Astrocyte (in vitro differentiated cells and primary cell): ENCODE data around the gene POLR2J2. TPM values are rescaled to one million over a fixed set of nuclear protein-coding genes. Genes with fewer than 3 reads are reported as not detected.
"Not testable (repeated sequence)": the region's sequence is repeated elsewhere in the genome, so short reads cannot be mapped to it uniquely, and the experiment has no call there.

Source experiments
- DNase-seq: peaks from one replicate; pipeline ENCODE4 v3.0.0-alpha.2; 2010; ENCODE audit warnings: low read depth
- FAIRE-seq: peaks from 2 replicates; lab custom pipeline; 2011; peaks lifted over from hg19 to GRCh38; lab: Jason Lieb, UNC
- H2AFZ ChIP-seq: 2 replicates; pipeline ENCODE4 v1.6.0; 2012; ENCODE audit warnings: low read depth, low read length, inconsistent platforms
- H3K27ac ChIP-seq: 2 replicates; pipeline ENCODE4 v1.5.1; 2011; ENCODE audit warnings: low read depth, low read length, inconsistent platforms
- H3K27me3 ChIP-seq: 2 replicates; pipeline ENCODE4 v1.6.0; 2011; ENCODE audit warnings: low read length, inconsistent platforms; ENCODE audit not compliant: insufficient read depth
- H3K36me3 ChIP-seq: 2 replicates; pipeline ENCODE4 v1.5.1; 2011; ENCODE audit warnings: low read length, inconsistent platforms; ENCODE audit not compliant: insufficient read depth
- H3K4me1 ChIP-seq: 2 replicates; pipeline ENCODE4 v1.5.1; 2011; ENCODE audit warnings: low read length, inconsistent platforms; ENCODE audit not compliant: insufficient read depth
- H3K4me2 ChIP-seq: 2 replicates; pipeline ENCODE4 v1.6.0; 2012; ENCODE audit warnings: low read length, inconsistent platforms
- H3K4me3 ChIP-seq: 2 replicates; pipeline ENCODE4 v1.5.1; 2011; ENCODE audit warnings: low read depth, mild to moderate bottlenecking, low read length, inconsistent platforms; ENCODE audit not compliant: insufficient read depth
- H3K79me2 ChIP-seq: 2 replicates; pipeline ENCODE4 v1.6.0; 2012; ENCODE audit warnings: mild to moderate bottlenecking, low read length, inconsistent platforms; ENCODE audit not compliant: insufficient read depth
- H3K9ac ChIP-seq: 2 replicates; pipeline ENCODE4 v1.6.0; 2012; ENCODE audit warnings: mild to moderate bottlenecking, low read length, inconsistent platforms
- H3K9me3 ChIP-seq: 2 replicates; pipeline ENCODE4 v1.5.1; 2012; ENCODE audit warnings: low read depth, mild to moderate bottlenecking, low read length, inconsistent platforms; ENCODE audit not compliant: insufficient read depth
- H4K20me1 ChIP-seq: 2 replicates; pipeline ENCODE4 v1.6.0; 2012; ENCODE audit warnings: low read length, inconsistent platforms; ENCODE audit not compliant: insufficient read depth
- H3K27ac Mint-ChIP-seq: one replicate; pipeline ENCODE4 v1.8.0; 2021; ENCODE audit warnings: mild to moderate bottlenecking, mixed read lengths; ENCODE audit not compliant: unreplicated experiment
- H3K27me3 Mint-ChIP-seq: one replicate; pipeline ENCODE4 v1.8.0; 2021; ENCODE audit warnings: low read depth, mixed read lengths; ENCODE audit not compliant: unreplicated experiment
- H3K36me3 Mint-ChIP-seq: one replicate; pipeline ENCODE4 v1.8.0; 2021; ENCODE audit warnings: low read depth, mixed read lengths; ENCODE audit not compliant: unreplicated experiment
- H3K4me1 Mint-ChIP-seq: one replicate; pipeline ENCODE4 v1.8.0; 2021; ENCODE audit warnings: low read depth, mixed read lengths; ENCODE audit not compliant: unreplicated experiment
- H3K4me3 Mint-ChIP-seq: one replicate; pipeline ENCODE4 v1.8.0; 2021; ENCODE audit warnings: mild to moderate bottlenecking, moderate library complexity, mixed read lengths; ENCODE audit not compliant: unreplicated experiment
- H3K9me3 Mint-ChIP-seq: one replicate; pipeline ENCODE4 v1.8.0; 2021; ENCODE audit warnings: mild to moderate bottlenecking, mixed read lengths; ENCODE audit not compliant: unreplicated experiment
- total RNA-seq: library from RNA; stranded (reverse); gene quantifications from 2 replicates; pipeline ENCODE4 v1.2.1, GENCODE V29; 2021

The POLR2J2 gene
- total RNA-seq, 1 donor from 2014 or later: 3.6 TPM

GRCh38 chr7:102675545-102675944, 4.1 kb upstream of the POLR2J2 start:
- H3K27me3 Mint-ChIP-seq, FAIRE-seq, H2AFZ ChIP-seq: not testable (repeated sequence)

GRCh38 chr7:102673447-102674067, 2.1 kb upstream of the POLR2J2 start:
- H3K4me3 ChIP-seq, H4K20me1 ChIP-seq, H3K9ac ChIP-seq, H3K36me3 Mint-ChIP-seq, H3K27me3 Mint-ChIP-seq, H3K4me1 Mint-ChIP-seq, FAIRE-seq, H2AFZ ChIP-seq, H3K4me2 ChIP-seq, H3K27me3 ChIP-seq, H3K36me3 ChIP-seq, DNase-seq, H3K4me1 ChIP-seq, H3K9me3 ChIP-seq, H3K4me3 Mint-ChIP-seq, H3K27ac ChIP-seq, H3K79me2 ChIP-seq, H3K9me3 Mint-ChIP-seq, H3K27ac Mint-ChIP-seq: not testable (repeated sequence)

More at GRCh38 chr7:102675545-102675944, 4.1 kb upstream of the POLR2J2 start:
- not testable (repeated sequence) for H3K4me3 Mint-ChIP-seq, DNase-seq, H3K9ac ChIP-seq, H3K27me3 ChIP-seq, H3K27ac ChIP-seq, H3K4me3 ChIP-seq, H3K79me2 ChIP-seq, H3K4me2 ChIP-seq, H4K20me1 ChIP-seq, H3K9me3 ChIP-seq, H3K4me1 ChIP-seq, H3K9me3 Mint-ChIP-seq, H3K27ac Mint-ChIP-seq, H3K36me3 Mint-ChIP-seq, H3K36me3 ChIP-seq, H3K4me1 Mint-ChIP-seq

- H4K20me1 ChIP-seq, H3K27me3 Mint-ChIP-seq, H3K4me3 Mint-ChIP-seq, H2AFZ ChIP-seq, H3K4me3 ChIP-seq, H3K36me3 Mint-ChIP-seq, H3K4me1 Mint-ChIP-seq, H3K9me3 ChIP-seq, H3K36me3 ChIP-seq, H3K9ac ChIP-seq, FAIRE-seq, H3K27ac ChIP-seq, H3K4me2 ChIP-seq, H3K4me1 ChIP-seq, H3K9me3 Mint-ChIP-seq, DNase-seq, H3K79me2 ChIP-seq, H3K27me3 ChIP-seq, H3K27ac Mint-ChIP-seq: not testable (repeated sequence)
Observed at GRCh38 chr7:102671956-102672307, 469 bp upstream of the POLR2J2 start.

- H3K9me3 Mint-ChIP-seq, H3K36me3 ChIP-seq, H3K27ac Mint-ChIP-seq, H3K27me3 ChIP-seq, H3K79me2 ChIP-seq, H3K4me3 Mint-ChIP-seq, H3K36me3 Mint-ChIP-seq, H2AFZ ChIP-seq, H3K27me3 Mint-ChIP-seq, H3K4me1 ChIP-seq, FAIRE-seq, H3K9ac ChIP-seq, H3K4me1 Mint-ChIP-seq, H3K27ac ChIP-seq, H4K20me1 ChIP-seq, H3K4me3 ChIP-seq, DNase-seq, H3K4me2 ChIP-seq, H3K9me3 ChIP-seq: not testable (repeated sequence)
Observed at GRCh38 chr7:102667523-102667922, 3.9 kb downstream of the POLR2J2 start.

GRCh38 chr7:102666850-102667249, 4.6 kb downstream of the POLR2J2 start:
- H3K4me2 ChIP-seq, H3K36me3 Mint-ChIP-seq, H3K4me3 ChIP-seq, H3K27me3 ChIP-seq, H3K4me1 ChIP-seq, H3K27ac Mint-ChIP-seq, H3K27me3 Mint-ChIP-seq, DNase-seq, H3K9ac ChIP-seq, H3K9me3 Mint-ChIP-seq, FAIRE-seq, H3K79me2 ChIP-seq, H3K36me3 ChIP-seq, H3K4me1 Mint-ChIP-seq, H2AFZ ChIP-seq, H3K9me3 ChIP-seq, H3K4me3 Mint-ChIP-seq, H3K27ac ChIP-seq, H4K20me1 ChIP-seq: not testable (repeated sequence)

GRCh38 chr7:102664765-102665164, 6.7 kb downstream of the POLR2J2 start:
- H3K27ac Mint-ChIP-seq, H2AFZ ChIP-seq, H4K20me1 ChIP-seq, H3K36me3 Mint-ChIP-seq, H3K9me3 Mint-ChIP-seq, H3K9me3 ChIP-seq, H3K27me3 ChIP-seq, H3K4me2 ChIP-seq, H3K79me2 ChIP-seq, FAIRE-seq, H3K27me3 Mint-ChIP-seq, H3K27ac ChIP-seq, H3K4me3 ChIP-seq, H3K4me1 Mint-ChIP-seq, H3K4me3 Mint-ChIP-seq, H3K36me3 ChIP-seq, H3K9ac ChIP-seq, H3K4me1 ChIP-seq, DNase-seq: not testable (repeated sequence)
